Islet of Langerhans (tissue), 1 donor: Measurements from ENCODE around the gene ESRP2.

ENCODE experiments used
- FAIRE-seq: peaks from one replicate; lab custom pipeline; 2011; peaks lifted over from hg19 to GRCh38; lab: Jason Lieb, UNC

Gene ESRP2

GRCh38 chr16:68263559-68264127, 27.7 kb upstream of the ESRP2 start:
- FAIRE-seq = no peak

- FAIRE-seq = no peak
Observed at GRCh38 chr16:68259007-68259825, 23.3 kb upstream of the ESRP2 start.

- no peak for FAIRE-seq
Observed at GRCh38 chr16:68257906-68258800, 22.2 kb upstream of the ESRP2 start.

- no peak for FAIRE-seq
Observed at GRCh38 chr16:68257251-68257905, 21.5 kb upstream of the ESRP2 start.

GRCh38 chr16:68255712-68256111, 19.8 kb upstream of the ESRP2 start:
- no peak for FAIRE-seq

GRCh38 chr16:68253721-68254120, 17.8 kb upstream of the ESRP2 start:
- FAIRE-seq = no peak

- no peak for FAIRE-seq
Observed at GRCh38 chr16:68252383-68252782, 16.5 kb upstream of the ESRP2 start.

- no peak for FAIRE-seq
Observed at GRCh38 chr16:68251832-68252231, 15.9 kb upstream of the ESRP2 start.

- no peak for FAIRE-seq
Observed at GRCh38 chr16:68250951-68251350, 15.0 kb upstream of the ESRP2 start.

GRCh38 chr16:68249371-68249770, 13.4 kb upstream of the ESRP2 start:
- no peak for FAIRE-seq

GRCh38 chr16:68247932-68248331, 12.0 kb upstream of the ESRP2 start:
- no peak for FAIRE-seq

GRCh38 chr16:68247400-68247799, 11.5 kb upstream of the ESRP2 start:
- no peak for FAIRE-seq

- no peak for FAIRE-seq
Observed at GRCh38 chr16:68246666-68247065, 10.7 kb upstream of the ESRP2 start.

- FAIRE-seq = no peak
Observed at GRCh38 chr16:68246121-68246520, 10.2 kb upstream of the ESRP2 start.

GRCh38 chr16:68244903-68245853, 9.3 kb upstream of the ESRP2 start, which contains the start of gene PLA2G15:
PLA2G15 (plus strand) TSS chr16:68245373; CDS start chr16:68245427, 54 bp downstream.
- FAIRE-seq = no peak

- FAIRE-seq = no peak
Observed at GRCh38 chr16:68244481-68244902, 8.6 kb upstream of the ESRP2 start.

- no peak for FAIRE-seq
Observed at GRCh38 chr16:68242926-68243858, 7.3 kb upstream of the ESRP2 start.

GRCh38 chr16:68242085-68242484, 6.2 kb upstream of the ESRP2 start:
- FAIRE-seq = no peak

- no peak for FAIRE-seq
Observed at GRCh38 chr16:68238029-68238345, 2.1 kb upstream of the ESRP2 start.
